ENCODE measurements around the gene IQGAP1.

The IQGAP1 gene

GRCh38 chr15:90442423-90442822, 54.4 kb downstream of the IQGAP1 start:
- H3K36me3 ChIP-seq (ENCODE audit: control insufficient read depth in 4 of 4, insufficient read depth in 4 of 4, low read length in 3 of 4): peaks cover 0 to 37% (median 23%) of the 10 kb centered on the region in 4 experiments
- WGBS (ENCODE audit: insufficient coverage): 96% methylated on average over 4 of the region's 5 CpGs
- no peak overlapping the region for H3K27ac ChIP-seq (ENCODE audit: insufficient read depth in 1 of 2, low read depth in 1 of 2, low read length in 2 of 2, poor library complexity in 1 of 2, severe bottlenecking in 2 of 2)
- H3K9me3 ChIP-seq (ENCODE audit: control extremely low read depth in 1 of 5, control insufficient read depth in 4 of 5, insufficient read depth in 2 of 5, low read depth in 1 of 5, low read length in 4 of 5): no peaks in the 10 kb centered on the region
- H3K27me3 ChIP-seq (replicated peaks in 2 of 5; ENCODE audit: control insufficient read depth in 4 of 5, insufficient read depth in 5 of 5, low read length in 4 of 5): no peaks in the 10 kb centered on the region
- ChIA-PET CTCF (no interaction called here), POLR2A (no interaction called here)
- no peak overlapping the region for H3K4me3 ChIP-seq (ENCODE audit: control insufficient read depth in 1 of 7, extremely low read depth in 1 of 7, insufficient read depth in 4 of 7, low read depth in 2 of 7, low read length in 6 of 7)
- DNase-seq: no peak
- no peaks in the 10 kb centered on the region for H3K4me1 ChIP-seq (ENCODE audit: control extremely low read depth in 1 of 4, control insufficient read depth in 4 of 4, insufficient read depth in 4 of 4, low read length in 3 of 4)

- peaks cover 8 to 54% (median 34%) of the 10 kb centered on the region in 4 experiments for H3K36me3 ChIP-seq (ENCODE audit: control insufficient read depth in 4 of 4, insufficient read depth in 4 of 4, low read length in 3 of 4)
These were observed 61.2 kb downstream of the IQGAP1 start for GRCh38 chr15:90449206-90449735.

GRCh38 chr15:90451053-90451850, 63.2 kb downstream of the IQGAP1 start:
- H3K4me3 ChIP-seq (ENCODE audit: control insufficient read depth in 1 of 7, extremely low read depth in 1 of 7, insufficient read depth in 4 of 7, low read depth in 2 of 7, low read length in 6 of 7): no peak overlapping the region
- no peak overlapping the region for H3K27ac ChIP-seq (ENCODE audit: insufficient read depth in 1 of 2, low read depth in 1 of 2, low read length in 2 of 2, poor library complexity in 1 of 2, severe bottlenecking in 2 of 2)
- WGBS (ENCODE audit: insufficient coverage): 100% methylated on average over 3 of the region's 5 CpGs
- ChIA-PET CTCF (interaction anchor here (0.6 to 1.2 kb wide), 5 partner anchors 12 to 530 kb away, joined by 3 to 5 read pairs (median 4); no protein-coding TSS in a partner anchor), POLR2A (no interaction called here)
- peaks cover 10 to 72% (median 37%) of the 10 kb centered on the region in 4 experiments for H3K36me3 ChIP-seq (ENCODE audit: control insufficient read depth in 4 of 4, insufficient read depth in 4 of 4, low read length in 3 of 4)
- no peaks in the 10 kb centered on the region for H3K9me3 ChIP-seq (ENCODE audit: control extremely low read depth in 1 of 5, control insufficient read depth in 4 of 5, insufficient read depth in 2 of 5, low read depth in 1 of 5, low read length in 4 of 5)
- no peaks in the 10 kb centered on the region for H3K4me1 ChIP-seq (ENCODE audit: control extremely low read depth in 1 of 4, control insufficient read depth in 4 of 4, insufficient read depth in 4 of 4, low read length in 3 of 4)
- no peak for DNase-seq
- H3K27me3 ChIP-seq (replicated peaks in 2 of 5; ENCODE audit: control insufficient read depth in 4 of 5, insufficient read depth in 5 of 5, low read length in 4 of 5): no peaks in the 10 kb centered on the region

More at GRCh38 chr15:90449206-90449735, 61.2 kb downstream of the IQGAP1 start:
- Histone ChIP-seq H3K9me3 (ENCODE audit: control extremely low read depth in 1 of 5, control insufficient read depth in 4 of 5, insufficient read depth in 2 of 5, low read depth in 1 of 5, low read length in 4 of 5) (no peaks in the 10 kb centered on the region), H3K4me1 (ENCODE audit: control extremely low read depth in 1 of 4, control insufficient read depth in 4 of 4, insufficient read depth in 4 of 4, low read length in 3 of 4) (no peaks in the 10 kb centered on the region), H3K27ac (ENCODE audit: insufficient read depth in 1 of 2, low read depth in 1 of 2, low read length in 2 of 2, poor library complexity in 1 of 2, severe bottlenecking in 2 of 2) (no peak overlapping the region), H3K27me3 (replicated peaks in 2 of 5; ENCODE audit: control insufficient read depth in 4 of 5, insufficient read depth in 5 of 5, low read length in 4 of 5) (no peaks in the 10 kb centered on the region), H3K4me3 (ENCODE audit: control insufficient read depth in 1 of 7, extremely low read depth in 1 of 7, insufficient read depth in 4 of 7, low read depth in 2 of 7, low read length in 6 of 7) (no peak overlapping the region)
- CTCF ChIA-PET: interaction anchor here (0.9 to 2.9 kb wide), 8 partner anchors 9 to 130 kb away, joined by 3 to 10 read pairs (median 4); no protein-coding TSS in a partner anchor
- no CpG with 5 or more reads among the region's 4 CpGs for WGBS (ENCODE audit: insufficient coverage)
- POLR2A ChIA-PET: interaction anchor here (0.7 kb wide), 1 partner anchor 124 kb away, joined by 6 read pairs; no protein-coding TSS in a partner anchor
- no peak for DNase-seq

- ChIA-PET POLR2A (no interaction called here), CTCF (no interaction called here)
- DNase-seq: no peak
- H3K27ac ChIP-seq (ENCODE audit: insufficient read depth in 1 of 2, low read depth in 1 of 2, low read length in 2 of 2, poor library complexity in 1 of 2, severe bottlenecking in 2 of 2): no peak overlapping the region
- H3K36me3 ChIP-seq (ENCODE audit: control insufficient read depth in 4 of 4, insufficient read depth in 4 of 4, low read length in 3 of 4): peaks cover 13 to 75% (median 44%) of the 10 kb centered on the region in 4 experiments
- no peak overlapping the region for H3K4me3 ChIP-seq (ENCODE audit: control insufficient read depth in 1 of 7, extremely low read depth in 1 of 7, insufficient read depth in 4 of 7, low read depth in 2 of 7, low read length in 6 of 7)
- H3K4me1 ChIP-seq (ENCODE audit: control extremely low read depth in 1 of 4, control insufficient read depth in 4 of 4, insufficient read depth in 4 of 4, low read length in 3 of 4): no peaks in the 10 kb centered on the region
- WGBS (ENCODE audit: insufficient coverage): 97% methylated on average over 5 of the region's 5 CpGs
- H3K9me3 ChIP-seq (ENCODE audit: control extremely low read depth in 1 of 5, control insufficient read depth in 4 of 5, insufficient read depth in 2 of 5, low read depth in 1 of 5, low read length in 4 of 5): no peaks in the 10 kb centered on the region
- no peaks in the 10 kb centered on the region for H3K27me3 ChIP-seq (replicated peaks in 2 of 5; ENCODE audit: control insufficient read depth in 4 of 5, insufficient read depth in 5 of 5, low read length in 4 of 5)
These were observed 68.2 kb downstream of the IQGAP1 start for GRCh38 chr15:90456236-90456635.

GRCh38 chr15:90458061-90458460, 70.0 kb downstream of the IQGAP1 start:
- ChIA-PET POLR2A (no interaction called here), CTCF (interaction anchor here (0.9 to 1.2 kb wide), 3 partner anchors 9 to 24 kb away, joined by 3 to 5 read pairs (median 3); no protein-coding TSS in a partner anchor)
- whole genome bisulfite sequencing (ENCODE audit: insufficient coverage): 80% methylated on average over 2 of the region's 4 CpGs
- H3K27me3 ChIP-seq (replicated peaks in 2 of 5; ENCODE audit: control insufficient read depth in 4 of 5, insufficient read depth in 5 of 5, low read length in 4 of 5): no peaks in the 10 kb centered on the region
- H3K4me3 ChIP-seq (ENCODE audit: control insufficient read depth in 1 of 7, extremely low read depth in 1 of 7, insufficient read depth in 4 of 7, low read depth in 2 of 7, low read length in 6 of 7): no peak overlapping the region
- no peaks in the 10 kb centered on the region for H3K4me1 ChIP-seq (ENCODE audit: control extremely low read depth in 1 of 4, control insufficient read depth in 4 of 4, insufficient read depth in 4 of 4, low read length in 3 of 4)
- DNase-seq: no peak
- peaks cover 6 to 66% (median 38%) of the 10 kb centered on the region in 4 experiments for H3K36me3 ChIP-seq (ENCODE audit: control insufficient read depth in 4 of 4, insufficient read depth in 4 of 4, low read length in 3 of 4)
- H3K27ac ChIP-seq (ENCODE audit: insufficient read depth in 1 of 2, low read depth in 1 of 2, low read length in 2 of 2, poor library complexity in 1 of 2, severe bottlenecking in 2 of 2): no peak overlapping the region
- no peaks in the 10 kb centered on the region for H3K9me3 ChIP-seq (ENCODE audit: control extremely low read depth in 1 of 5, control insufficient read depth in 4 of 5, insufficient read depth in 2 of 5, low read depth in 1 of 5, low read length in 4 of 5)

GRCh38 chr15:90459368-90459767, 71.3 kb downstream of the IQGAP1 start:
- Histone ChIP-seq H3K4me1 (ENCODE audit: control extremely low read depth in 1 of 4, control insufficient read depth in 4 of 4, insufficient read depth in 4 of 4, low read length in 3 of 4) (no peaks in the 10 kb centered on the region), H3K36me3 (ENCODE audit: control insufficient read depth in 4 of 4, insufficient read depth in 4 of 4, low read length in 3 of 4) (peaks cover 10 to 61% (median 35%) of the 10 kb centered on the region in 4 experiments), H3K27ac (ENCODE audit: insufficient read depth in 1 of 2, low read depth in 1 of 2, low read length in 2 of 2, poor library complexity in 1 of 2, severe bottlenecking in 2 of 2) (no peak overlapping the region), H3K9me3 (ENCODE audit: control extremely low read depth in 1 of 5, control insufficient read depth in 4 of 5, insufficient read depth in 2 of 5, low read depth in 1 of 5, low read length in 4 of 5) (no peaks in the 10 kb centered on the region), H3K27me3 (replicated peaks in 2 of 5; ENCODE audit: control insufficient read depth in 4 of 5, insufficient read depth in 5 of 5, low read length in 4 of 5) (no peaks in the 10 kb centered on the region), H3K4me3 (ENCODE audit: control insufficient read depth in 1 of 7, extremely low read depth in 1 of 7, insufficient read depth in 4 of 7, low read depth in 2 of 7, low read length in 6 of 7) (no peak overlapping the region)
- WGBS (ENCODE audit: insufficient coverage): 93% methylated on average over 2 of the region's 4 CpGs
- DNase-seq: no peak
- ChIA-PET POLR2A (no interaction called here), CTCF (interaction anchor here (1.5 kb wide), 1 partner anchor 99 kb away, joined by 6 read pairs; no protein-coding TSS in a partner anchor)
